Esophagus muscularis mucosa (tissue), 4 donors: ENCODE measurements around the gene ARL16.

Experiments used
- EP300 ChIP-seq: sonication (generic); formaldehyde crosslinking; IDR thresholded peaks from one replicate; pipeline ENCODE4 v1.6.1; 2017; ENCODE audit warnings: antibody characterized with exemption
- POLR2A ChIP-seq: fragments of 450-650 bp; IDR thresholded peaks from one replicate; pipeline ENCODE4 v1.6.1; 2017; ENCODE audit warnings: antibody characterized with exemption, moderate library complexity, mild to moderate bottlenecking, low read depth
- POLR2AphosphoS5 ChIP-seq, 2 donors: sonication (generic); formaldehyde crosslinking; IDR thresholded peaks; one replicate each; pipeline ENCODE4 v1.6.1; 2017; ENCODE audit warnings: antibody characterized with exemption in 2 of 2
- TF ChIP-seq, protein P1 (sequence below), 3 experiments: fragments of 200-600 bp in 2 of 3; fragments of 450-650 bp in 1 of 3; sonication (generic) in 2 of 3; IDR thresholded peaks; one replicate each; pipeline ENCODE4 v1.5.1; 2017 to 2019; ENCODE audit warnings: antibody characterized with exemption in 3 of 3, mild to moderate bottlenecking in 2 of 3, moderate library complexity in 1 of 3

DNA sequence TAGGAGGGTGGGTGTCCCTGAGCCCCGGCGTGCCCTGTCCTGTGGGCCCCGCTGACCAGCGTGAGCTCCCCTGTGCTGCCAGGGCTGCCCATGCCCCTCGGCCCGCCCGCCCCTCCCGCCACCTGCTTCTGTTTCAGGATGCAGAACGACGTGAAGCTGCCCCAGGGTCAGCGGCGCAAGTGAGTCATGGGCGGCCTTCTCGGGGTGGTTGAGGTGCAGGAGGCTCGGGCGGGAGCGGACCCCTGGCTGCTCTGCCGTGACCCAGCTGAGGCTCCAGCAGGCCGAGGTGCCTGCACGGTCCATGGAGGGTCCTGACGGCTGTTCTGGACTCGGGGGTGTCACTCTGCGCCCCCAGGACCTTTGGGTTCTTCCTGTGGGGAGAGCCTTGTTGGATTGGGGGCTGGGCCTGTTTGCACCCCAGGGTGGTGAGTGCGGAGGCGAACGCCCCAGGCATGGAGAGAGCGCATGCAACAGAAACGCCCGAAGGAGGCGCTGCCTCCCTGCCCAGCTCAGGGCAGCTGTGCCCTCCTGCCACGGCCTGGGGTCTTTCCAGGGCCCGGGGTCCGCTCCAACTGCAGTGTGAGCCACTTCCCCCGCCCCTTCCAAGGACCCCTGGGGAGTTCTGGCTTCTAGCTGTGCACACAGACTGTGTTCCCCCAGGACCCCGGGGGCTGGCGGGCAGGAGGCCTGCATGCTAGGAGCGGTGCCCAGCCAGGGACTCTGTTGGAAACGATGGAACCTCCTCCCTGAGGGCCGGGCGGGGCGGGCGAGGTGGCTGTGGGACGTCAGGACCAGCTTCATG lies 32.5 kb upstream of the ARL16 start:
- TF ChIP-seq, protein P1, sequence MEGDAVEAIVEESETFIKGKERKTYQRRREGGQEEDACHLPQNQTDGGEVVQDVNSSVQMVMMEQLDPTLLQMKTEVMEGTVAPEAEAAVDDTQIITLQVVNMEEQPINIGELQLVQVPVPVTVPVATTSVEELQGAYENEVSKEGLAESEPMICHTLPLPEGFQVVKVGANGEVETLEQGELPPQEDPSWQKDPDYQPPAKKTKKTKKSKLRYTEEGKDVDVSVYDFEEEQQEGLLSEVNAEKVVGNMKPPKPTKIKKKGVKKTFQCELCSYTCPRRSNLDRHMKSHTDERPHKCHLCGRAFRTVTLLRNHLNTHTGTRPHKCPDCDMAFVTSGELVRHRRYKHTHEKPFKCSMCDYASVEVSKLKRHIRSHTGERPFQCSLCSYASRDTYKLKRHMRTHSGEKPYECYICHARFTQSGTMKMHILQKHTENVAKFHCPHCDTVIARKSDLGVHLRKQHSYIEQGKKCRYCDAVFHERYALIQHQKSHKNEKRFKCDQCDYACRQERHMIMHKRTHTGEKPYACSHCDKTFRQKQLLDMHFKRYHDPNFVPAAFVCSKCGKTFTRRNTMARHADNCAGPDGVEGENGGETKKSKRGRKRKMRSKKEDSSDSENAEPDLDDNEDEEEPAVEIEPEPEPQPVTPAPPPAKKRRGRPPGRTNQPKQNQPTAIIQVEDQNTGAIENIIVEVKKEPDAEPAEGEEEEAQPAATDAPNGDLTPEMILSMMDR (IDR thresholded peaks at IDR 0.05), result no peak
- TF ChIP-seq POLR2AphosphoS5 (IDR thresholded peaks at IDR 0.05), result no peak
- TF ChIP-seq POLR2A, result no peak
- no peak for TF ChIP-seq EP300
